IgD-negative memory B cell (primary cell): ENCODE measurements around the gene CD3D. TPM values are rescaled to one million over a fixed set of nuclear protein-coding genes. Genes with fewer than 3 reads are reported as not detected.
"Not testable (repeated sequence)": the region's sequence is repeated elsewhere in the genome, so short reads cannot be mapped to it uniquely, and the experiment has no call there.

ENCODE experiments used
- H3K27ac Mint-ChIP-seq, 3 donors: one replicate each; pipeline ENCODE4 v1.8.0; 2020 to 2022; ENCODE audit warnings: mild to moderate bottlenecking in 3 of 3, mixed read lengths in 3 of 3, moderate library complexity in 1 of 3
- H3K27me3 Mint-ChIP-seq: one replicate; pipeline ENCODE4 v1.8.0; 2021; ENCODE audit warnings: mixed read lengths
- H3K36me3 Mint-ChIP-seq: one replicate; pipeline ENCODE4 v1.8.0; 2020; ENCODE audit warnings: mild to moderate bottlenecking, mixed read lengths
- H3K4me1 Mint-ChIP-seq, 3 donors: one replicate each; pipeline ENCODE4 v1.8.0; 2020 to 2022; ENCODE audit warnings: mixed read lengths in 3 of 3, mild to moderate bottlenecking in 1 of 3
- H3K4me3 Mint-ChIP-seq, 4 donors: one replicate each; pipeline ENCODE4 v1.8.0; 2020 to 2022; ENCODE audit warnings: mild to moderate bottlenecking in 4 of 4, mixed read lengths in 4 of 4, moderate library complexity in 3 of 4
- H3K9me3 Mint-ChIP-seq, 3 donors: one replicate each; pipeline ENCODE4 v1.8.0; 2020 to 2021; ENCODE audit warnings: mixed read lengths in 3 of 3, mild to moderate bottlenecking in 1 of 3
- polyA plus RNA-seq: library from polyadenylated mRNA; unstranded; fragments of 300-500 nt; fragmentation: Illumina TruSeq; gene quantifications from one replicate; pipeline ENCODE4 v1.2.3, GENCODE V29; 2021

Gene CD3D
- polyA plus RNA-seq, 1 donor from 2014 or later: 31.6 TPM

GRCh38 chr11:118320515-118320914 lies 22.0 kb downstream of the CD3D start:
- Mint-ChIP-seq H3K27me3 (no peaks in the 10 kb centered on the region), H3K27ac (peak overlapping the region; percentile 4 to 72 (median 35)), H3K9me3 (no peaks in the 10 kb centered on the region), H3K36me3 (peaks cover 2% of the 10 kb centered on the region), H3K4me1 (peaks cover 50 to 61% (median 56%) of the 10 kb centered on the region in 3 donors), H3K4me3 (no peak overlapping the region)

- Mint-ChIP-seq H3K9me3 (no peaks in the 10 kb centered on the region), H3K4me1 (peaks cover 57 to 62% (median 61%) of the 10 kb centered on the region in 3 donors), H3K27me3 (no peaks in the 10 kb centered on the region), H3K27ac (peak overlapping the region in 1 of 3 donors; percentile 2), H3K36me3 (peaks cover 2% of the 10 kb centered on the region), H3K4me3 (peak overlapping the region in 2 of 4 donors; percentile 30 to 55)
Measured at GRCh38 chr11:118319337-118319707, 23.2 kb downstream of the CD3D start.

GRCh38 chr11:118318581-118319336 lies 23.7 kb downstream of the CD3D start:
- no peaks in the 10 kb centered on the region for H3K9me3 Mint-ChIP-seq
- H3K27ac Mint-ChIP-seq: no peak overlapping the region
- H3K36me3 Mint-ChIP-seq: peaks cover 2% of the 10 kb centered on the region
- no peaks in the 10 kb centered on the region for H3K27me3 Mint-ChIP-seq
- peaks cover 60 to 66% (median 62%) of the 10 kb centered on the region in 3 donors for H3K4me1 Mint-ChIP-seq
- H3K4me3 Mint-ChIP-seq: peak overlapping the region in 1 of 4 donors; percentile 10

GRCh38 chr11:118318124-118318523 lies 24.4 kb downstream of the CD3D start:
- peak overlapping the region in 1 of 4 donors; percentile 51 for H3K4me3 Mint-ChIP-seq
- H3K27ac Mint-ChIP-seq: peak overlapping the region in 2 of 3 donors; percentile 19 to 39
- no peaks in the 10 kb centered on the region for H3K27me3 Mint-ChIP-seq
- H3K9me3 Mint-ChIP-seq: no peaks in the 10 kb centered on the region
- H3K4me1 Mint-ChIP-seq: peaks cover 55 to 68% (median 64%) of the 10 kb centered on the region in 3 donors
- H3K36me3 Mint-ChIP-seq: peaks cover 2% of the 10 kb centered on the region

- H3K36me3 Mint-ChIP-seq: peaks cover 2% of the 10 kb centered on the region
- H3K4me3 Mint-ChIP-seq: peak overlapping the region in 1 of 4 donors; percentile 89
- peak overlapping the region in 2 of 3 donors; percentile 14 to 73 for H3K27ac Mint-ChIP-seq
- H3K27me3 Mint-ChIP-seq: no peaks in the 10 kb centered on the region
- H3K9me3 Mint-ChIP-seq: peaks cover 0 to 3% (median 0%) of the 10 kb centered on the region in 3 donors
- peaks cover 44 to 59% (median 54%) of the 10 kb centered on the region in 3 donors for H3K4me1 Mint-ChIP-seq
Measured at GRCh38 chr11:118314988-118315411, 27.5 kb downstream of the CD3D start.

- Mint-ChIP-seq H3K4me3 (no peak overlapping the region), H3K27me3 (no peaks in the 10 kb centered on the region), H3K36me3 (peaks cover 2% of the 10 kb centered on the region), H3K9me3 (peaks cover 0 to 3% (median 0%) of the 10 kb centered on the region in 3 donors), H3K27ac (peak overlapping the region in 1 of 3 donors; percentile 88), H3K4me1 (peaks cover 30 to 45% (median 39%) of the 10 kb centered on the region in 3 donors)
Measured at GRCh38 chr11:118313242-118313641, 29.3 kb downstream of the CD3D start.

GRCh38 chr11:118312328-118312727 lies 30.2 kb downstream of the CD3D start:
- Mint-ChIP-seq H3K36me3 (peaks cover 2% of the 10 kb centered on the region), H3K9me3 (peaks cover 0 to 3% (median 0%) of the 10 kb centered on the region in 3 donors), H3K4me1 (peaks cover 25 to 39% (median 37%) of the 10 kb centered on the region in 3 donors), H3K27me3 (no peaks in the 10 kb centered on the region), H3K27ac (peak overlapping the region in 1 of 3 donors; percentile 88), H3K4me3 (peak overlapping the region in 1 of 4 donors; percentile 19)

GRCh38 chr11:118311518-118311917 lies 31.0 kb downstream of the CD3D start:
- Mint-ChIP-seq H3K36me3 (peaks cover 2% of the 10 kb centered on the region), H3K27me3 (no peaks in the 10 kb centered on the region), H3K4me3 (no peak overlapping the region), H3K9me3 (peaks cover 0 to 3% (median 0%) of the 10 kb centered on the region in 3 donors), H3K27ac (peak overlapping the region in 1 of 3 donors; percentile 50), H3K4me1 (peaks cover 18 to 34% (median 31%) of the 10 kb centered on the region in 3 donors)

- Mint-ChIP-seq H3K4me1 (peaks cover 14 to 28% (median 25%) of the 10 kb centered on the region in 3 donors), H3K27me3 (no peaks in the 10 kb centered on the region), H3K4me3 (no peak overlapping the region), H3K27ac (no peak overlapping the region), H3K9me3 (peaks cover 0 to 3% (median 0%) of the 10 kb centered on the region in 3 donors), H3K36me3 (peaks cover 2% of the 10 kb centered on the region)
Measured at GRCh38 chr11:118310781-118311485, 31.6 kb downstream of the CD3D start.

GRCh38 chr11:118310271-118310670 lies 32.2 kb downstream of the CD3D start:
- Mint-ChIP-seq H3K4me1 (peaks cover 8 to 24% (median 18%) of the 10 kb centered on the region in 3 donors), H3K4me3 (no peak overlapping the region), H3K27me3 (no peaks in the 10 kb centered on the region), H3K36me3 (no peaks in the 10 kb centered on the region), H3K9me3 (peaks cover 0 to 3% (median 0%) of the 10 kb centered on the region in 3 donors), H3K27ac (no peak overlapping the region)

GRCh38 chr11:118308995-118309528 lies 33.4 kb downstream of the CD3D start:
- not testable (repeated sequence) for H3K4me3 Mint-ChIP-seq, H3K9me3 Mint-ChIP-seq, H3K36me3 Mint-ChIP-seq, H3K27me3 Mint-ChIP-seq, H3K27ac Mint-ChIP-seq
- H3K4me1 Mint-ChIP-seq: peaks cover 7 to 19% (median 11%) of the 10 kb centered on the region in 3 donors

GRCh38 chr11:118306556-118306955 lies 35.9 kb downstream of the CD3D start:
- Mint-ChIP-seq H3K4me3 (peak overlapping the region in 1 of 4 donors; percentile 34), H3K27me3 (no peaks in the 10 kb centered on the region), H3K27ac (no peak overlapping the region), H3K4me1 (peaks cover 0 to 2% (median 0%) of the 10 kb centered on the region in 3 donors), H3K9me3 (peaks cover 0 to 3% (median 0%) of the 10 kb centered on the region in 3 donors), H3K36me3 (no peaks in the 10 kb centered on the region)

- H3K36me3 Mint-ChIP-seq: no peaks in the 10 kb centered on the region
- peaks cover 0 to 2% (median 0%) of the 10 kb centered on the region in 3 donors for H3K4me1 Mint-ChIP-seq
- H3K4me3 Mint-ChIP-seq: peak overlapping the region in 3 of 4 donors; percentile 5 to 70 (median 63)
- H3K27ac Mint-ChIP-seq: peak overlapping the region in 2 of 3 donors; percentile 63 to 73
- H3K9me3 Mint-ChIP-seq: peaks cover 0 to 3% (median 0%) of the 10 kb centered on the region in 3 donors
- H3K27me3 Mint-ChIP-seq: no peaks in the 10 kb centered on the region
Measured at GRCh38 chr11:118305726-118306125, 36.8 kb downstream of the CD3D start.

GRCh38 chr11:118304568-118305248 lies 37.8 kb downstream of the CD3D start, which contains the start of gene CD3E:
TSS of gene CD3E (plus strand) at chr11:118304730. CDS start at chr11:118304953, 223 bp downstream.
- H3K4me1 Mint-ChIP-seq: peaks cover 0 to 2% (median 0%) of the 10 kb centered on the region in 3 donors
- no peaks in the 10 kb centered on the region for H3K27me3 Mint-ChIP-seq
- peak within 1 kb of the TSS in 1 of 3 donors; percentile 73 for H3K27ac Mint-ChIP-seq
- peak within 1 kb of the TSS in 3 of 4 donors; percentile 64 to 89 (median 79) for H3K4me3 Mint-ChIP-seq
- H3K36me3 Mint-ChIP-seq: no peaks in the 10 kb centered on the region
- no peaks in the 10 kb centered on the region for H3K9me3 Mint-ChIP-seq
